HG02610 (cell line): Measurements from ENCODE around the gene CHRNB1.

Experiments used
- ATAC-seq: cut with Tn5 transposase; IDR thresholded peaks from one replicate; pipeline ENCODE4 v1.9.1; 2021; ENCODE audit warnings: mild to moderate bottlenecking, moderate library complexity; ENCODE audit not compliant: unreplicated experiment

Gene CHRNB1

DNA sequence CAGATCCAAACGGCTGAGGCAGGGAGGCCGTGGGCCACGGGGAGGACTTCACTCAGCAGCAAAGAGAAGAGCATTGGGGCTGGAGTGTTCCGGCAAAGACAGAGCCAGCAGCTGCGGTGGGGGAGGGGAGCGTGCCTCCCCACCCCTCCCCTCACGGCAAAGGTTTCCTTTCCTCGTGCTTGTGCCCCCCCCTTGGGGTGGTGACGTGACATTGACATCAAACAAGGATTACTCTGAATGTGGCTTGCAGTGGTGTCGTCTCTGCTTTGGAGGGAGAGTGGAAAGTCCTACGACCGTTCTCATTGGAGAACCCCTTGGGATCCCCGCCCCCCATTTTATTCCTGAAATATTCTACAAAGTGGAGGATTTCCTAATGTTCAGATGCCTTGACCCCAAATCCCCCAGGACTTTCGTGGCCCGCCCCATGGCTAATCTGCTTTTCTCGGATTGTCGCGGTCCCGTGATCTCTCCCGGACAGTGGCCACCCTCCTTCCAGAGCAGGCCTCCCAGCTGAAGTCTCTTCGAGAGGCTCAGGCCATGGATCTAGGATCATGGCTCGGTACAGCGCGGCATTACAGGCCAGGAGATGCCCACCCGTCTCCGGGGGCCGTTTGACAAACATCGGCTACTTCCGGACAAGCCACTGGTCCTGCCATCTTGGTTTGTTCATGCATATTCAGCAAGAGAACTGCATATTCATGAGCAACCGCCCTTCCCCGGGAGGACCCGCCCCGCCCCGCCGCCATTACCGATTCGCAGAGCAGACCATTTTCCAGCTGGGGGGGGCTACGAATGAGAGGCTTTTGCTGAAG is 38.6 kb downstream of the CHRNB1 start:
- ATAC-seq, result peak; percentile 33

GRCh38 chr17:7484067-7484918 is 39.4 kb downstream of the CHRNB1 start, which contains the start of gene POLR2A:
Gene POLR2A (plus strand): TSS chr17:7484366.
- ATAC-seq, result peak; percentile 65

- no peak for ATAC-seq
Measured at GRCh38 chr17:7484919-7485377, 40.1 kb downstream of the CHRNB1 start.

GRCh38 chr17:7486181-7486580 is 41.3 kb downstream of the CHRNB1 start:
- ATAC-seq, result no peak

DNA sequence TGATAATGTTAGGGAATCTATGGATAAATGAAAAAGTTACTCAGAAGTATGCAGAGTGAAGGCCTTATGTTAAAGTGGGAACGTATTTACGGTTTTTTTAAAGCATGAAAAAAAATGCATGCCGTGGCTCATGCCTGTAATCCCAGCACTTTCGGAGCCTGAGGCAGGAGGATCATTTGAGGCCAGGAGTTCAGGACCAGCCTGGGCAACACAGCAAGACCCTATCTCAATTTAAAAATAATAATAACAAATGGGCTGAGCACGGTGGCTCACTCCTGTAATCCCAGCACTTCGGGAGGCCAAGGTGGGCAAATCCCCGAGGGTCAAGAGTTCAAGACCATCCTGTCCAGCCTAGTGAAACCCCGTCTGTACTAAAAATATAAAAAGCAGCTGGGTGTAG is 45.3 kb downstream of the CHRNB1 start:
- no peak for ATAC-seq

GRCh38 chr17:7491583-7491982 is 46.7 kb downstream of the CHRNB1 start:
- ATAC-seq, result no peak

GRCh38 chr17:7493941-7494340 is 49.1 kb downstream of the CHRNB1 start:
- ATAC-seq, result no peak

GRCh38 chr17:7495906-7496434 is 51.1 kb downstream of the CHRNB1 start:
- ATAC-seq, result no peak

- ATAC-seq, result no peak
Measured at GRCh38 chr17:7496470-7497183, 51.8 kb downstream of the CHRNB1 start.

GRCh38 chr17:7497228-7497627 is 52.4 kb downstream of the CHRNB1 start:
- no peak for ATAC-seq

- no peak for ATAC-seq
Measured at GRCh38 chr17:7497636-7498035, 52.8 kb downstream of the CHRNB1 start.

DNA sequence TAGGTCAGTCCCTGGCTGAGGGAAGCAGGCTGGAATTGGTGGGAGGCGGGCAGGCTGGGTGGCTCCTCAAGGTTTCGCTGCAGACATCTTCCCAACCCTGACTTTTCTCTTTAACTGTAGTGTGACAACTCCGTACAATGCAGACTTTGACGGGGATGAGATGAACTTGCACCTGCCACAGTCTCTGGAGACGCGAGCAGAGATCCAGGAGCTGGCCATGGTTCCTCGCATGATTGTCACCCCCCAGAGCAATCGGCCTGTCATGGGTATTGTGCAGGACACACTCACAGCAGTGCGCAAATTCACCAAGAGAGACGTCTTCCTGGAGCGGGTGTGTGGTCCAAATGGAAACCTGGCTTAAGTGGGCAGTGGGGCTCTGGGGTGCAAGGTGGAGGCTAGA is 54.3 kb downstream of the CHRNB1 start:
- ATAC-seq, result no peak

DNA sequence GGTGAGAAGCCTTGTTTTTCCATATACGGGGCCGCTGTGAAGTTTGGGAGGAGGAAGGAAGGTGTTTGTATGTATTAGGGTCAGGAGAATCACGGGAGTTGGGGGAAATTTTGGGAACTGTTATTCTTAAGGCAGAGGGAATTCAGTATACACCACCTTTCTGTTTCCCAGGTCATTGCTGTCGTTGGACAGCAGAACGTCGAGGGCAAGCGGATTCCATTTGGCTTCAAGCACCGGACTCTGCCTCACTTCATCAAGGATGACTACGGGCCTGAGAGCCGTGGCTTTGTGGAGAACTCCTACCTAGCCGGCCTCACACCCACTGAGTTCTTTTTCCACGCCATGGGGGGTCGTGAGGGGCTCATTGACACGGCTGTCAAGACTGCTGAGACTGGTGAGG is 56.9 kb downstream of the CHRNB1 start:
- ATAC-seq, result no peak

DNA sequence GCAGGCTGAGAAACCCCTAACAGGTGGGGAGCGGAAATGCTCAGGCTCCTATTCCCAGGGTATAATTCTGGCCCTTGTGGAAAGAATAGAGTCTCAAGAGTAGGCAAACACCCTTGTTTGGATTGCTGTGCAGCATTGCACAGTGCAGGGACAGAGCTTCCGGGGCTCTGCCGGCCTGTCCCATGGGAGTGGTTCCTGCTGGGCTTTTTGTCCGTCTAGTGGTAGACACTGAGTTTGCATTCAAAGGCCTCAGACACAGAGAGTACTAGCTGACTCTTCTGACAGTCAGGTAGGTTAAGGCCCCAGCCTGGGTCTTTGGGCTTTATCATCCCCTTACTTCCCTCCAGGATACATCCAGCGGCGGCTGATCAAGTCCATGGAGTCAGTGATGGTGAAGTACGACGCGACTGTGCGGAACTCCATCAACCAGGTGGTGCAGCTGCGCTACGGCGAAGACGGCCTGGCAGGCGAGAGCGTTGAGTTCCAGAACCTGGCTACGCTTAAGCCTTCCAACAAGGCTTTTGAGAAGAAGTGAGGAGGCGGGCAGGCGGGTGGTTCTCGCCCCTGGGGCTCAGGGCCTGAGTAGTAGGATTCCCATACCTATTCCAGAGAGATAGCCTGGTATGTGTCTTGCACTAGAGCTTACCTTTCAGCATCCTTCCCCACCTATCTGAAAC is 57.4 kb downstream of the CHRNB1 start:
- ATAC-seq, result no peak

GRCh38 chr17:7502987-7503386 is 58.1 kb downstream of the CHRNB1 start:
- no peak for ATAC-seq

- ATAC-seq, result no peak
Measured at GRCh38 chr17:7503521-7503920, 58.7 kb downstream of the CHRNB1 start.
